Trophoblast cell (in vitro differentiated cells and primary cell): ENCODE measurements around the gene ARMH2.
"Not testable (repeated sequence)": the region's sequence is repeated elsewhere in the genome, so short reads cannot be mapped to it uniquely, and the experiment has no call there.

Experiments used
- DNase-seq, 2 donors: peaks; one replicate each; pipeline ENCODE4 v3.0.0-alpha.2; 2016
- H2AFZ ChIP-seq: 2 replicates; pipeline ENCODE4 v1.6.1; 2013; ENCODE audit warnings: low read length, moderate library complexity, mild to moderate bottlenecking; ENCODE audit not compliant: insufficient read depth, poor library complexity
- H2AK5ac ChIP-seq: 2 replicates; pipeline ENCODE4 v1.6.1; 2013; ENCODE audit warnings: mild to moderate bottlenecking, low read length
- H2BK120ac ChIP-seq: 2 replicates; pipeline ENCODE4 v1.6.1; 2013; ENCODE audit warnings: low read length, mild to moderate bottlenecking, moderate library complexity; ENCODE audit not compliant: insufficient read depth, poor library complexity
- H2BK12ac ChIP-seq: 2 replicates; pipeline ENCODE4 v1.6.1; 2013; ENCODE audit warnings: mild to moderate bottlenecking, low read length, moderate library complexity
- H2BK5ac ChIP-seq: 2 replicates; pipeline ENCODE4 v1.6.1; 2013; ENCODE audit warnings: low read length, low read depth, moderate library complexity, mild to moderate bottlenecking; ENCODE audit not compliant: poor library complexity
- H3K14ac ChIP-seq: 2 replicates; pipeline ENCODE4 v1.6.1; 2013; ENCODE audit warnings: mild to moderate bottlenecking, low read length
- H3K18ac ChIP-seq: 2 replicates; pipeline ENCODE4 v1.6.1; 2013; ENCODE audit warnings: mild to moderate bottlenecking, low read length
- H3K23ac ChIP-seq: 2 replicates; pipeline ENCODE4 v1.6.1; 2013; ENCODE audit warnings: low read length
- H3K27ac ChIP-seq: 2 replicates; pipeline ENCODE4 v1.5.1; 2013; ENCODE audit warnings: low read depth, mild to moderate bottlenecking, inconsistent platforms, low read length, moderate library complexity
- H3K27me3 ChIP-seq: 2 replicates; pipeline ENCODE4 v1.6.1; 2013; ENCODE audit warnings: inconsistent platforms, mild to moderate bottlenecking, low read length, moderate library complexity; ENCODE audit not compliant: insufficient read depth
- H3K36me3 ChIP-seq, 2 experiments: 1 replicate in 1 of 2; 2 replicates in 1 of 2; pipeline ENCODE4 v1.6.1; 2013; ENCODE audit warnings: low read length in 2 of 2, mild to moderate bottlenecking in 2 of 2, moderate library complexity in 1 of 2; ENCODE audit not compliant: insufficient read depth in 2 of 2, control insufficient read depth in 1 of 2
- H3K4ac ChIP-seq: 2 replicates; pipeline ENCODE4 v1.6.1; 2013; ENCODE audit warnings: low read depth, mild to moderate bottlenecking, low read length, moderate library complexity
- H3K4me1 ChIP-seq, 2 experiments: 1 replicate in 1 of 2; 2 replicates in 1 of 2; pipeline ENCODE4 v1.6.1; 2013; ENCODE audit warnings: low read length in 2 of 2, mild to moderate bottlenecking in 2 of 2, moderate library complexity in 1 of 2; ENCODE audit not compliant: insufficient read depth in 2 of 2, control insufficient read depth in 1 of 2
- H3K4me2 ChIP-seq: 2 replicates; pipeline ENCODE4 v1.6.1; 2013; ENCODE audit warnings: inconsistent platforms, mild to moderate bottlenecking, low read length, moderate library complexity
- H3K4me3 ChIP-seq: 2 replicates; pipeline ENCODE4 v1.5.1; 2013; ENCODE audit warnings: mild to moderate bottlenecking, low read depth, low read length, inconsistent platforms
- H3K79me1 ChIP-seq: one replicate; pipeline ENCODE4 v1.6.1; 2013; ENCODE audit warnings: low read length
- H3K79me2 ChIP-seq: 2 replicates; pipeline ENCODE4 v1.6.1; 2013; ENCODE audit warnings: low read length, mild to moderate bottlenecking; ENCODE audit not compliant: control insufficient read depth, insufficient read depth, poor library complexity
- H3K9ac ChIP-seq: 2 replicates; pipeline ENCODE4 v1.6.1; 2013; ENCODE audit warnings: mild to moderate bottlenecking, low read length
- H3K9me3 ChIP-seq: 2 replicates; pipeline ENCODE4 v1.6.1; 2013; ENCODE audit warnings: low read depth, mild to moderate bottlenecking, control low read depth, inconsistent platforms, low read length; ENCODE audit not compliant: insufficient read depth
- H4K12ac ChIP-seq: 2 replicates; pipeline ENCODE4 v1.6.1; 2013; ENCODE audit warnings: low read depth, mild to moderate bottlenecking, low read length, moderate library complexity
- H4K8ac ChIP-seq: 2 replicates; pipeline ENCODE4 v1.6.1; 2013; ENCODE audit warnings: low read depth, mild to moderate bottlenecking, low read length, moderate library complexity
- H4K91ac ChIP-seq: one replicate; pipeline ENCODE4 v1.6.1; 2013; ENCODE audit warnings: low read depth, mild to moderate bottlenecking, low read length, moderate library complexity
- WGBS: extraction: QIAGEN DNeasy Blood & Tissue Kit; methylation state at CpG from one replicate; pipeline ENCODE4 v1.1.7; 2013; ENCODE audit warnings: missing lambda C conversion rate; ENCODE audit not compliant: insufficient read length, insufficient coverage; ENCODE audit errors: extremely low coverage; 5-methylcytosine and 5-hydroxymethylcytosine counted together

Gene ARMH2

GRCh38 chr6:24754378-24754777, 44.3 kb downstream of the ARMH2 start:
- not testable (repeated sequence) for H3K4me1 ChIP-seq

GRCh38 chr6:24753545-24753944, 45.2 kb downstream of the ARMH2 start:
- Histone ChIP-seq H2AK5ac (no peak overlapping the region), H2BK5ac (no peak overlapping the region), H3K18ac (no peak overlapping the region), H3K9ac (no peak overlapping the region), H2BK12ac (no peak overlapping the region), H2AFZ (no peak overlapping the region), H2BK120ac (no peak overlapping the region), H3K9me3 (no peaks in the 10 kb centered on the region), H4K12ac (no peak overlapping the region), H3K27ac (no peak overlapping the region), H4K91ac (no peak overlapping the region), H3K27me3 (no peaks in the 10 kb centered on the region), H3K23ac (no peak overlapping the region), H3K4ac (no peak overlapping the region), H3K79me1 (no peaks in the 10 kb centered on the region), H3K14ac (no peak overlapping the region), H3K4me3 (no peak overlapping the region), H3K4me2 (no peak overlapping the region), H3K4me1 (no peaks in the 10 kb centered on the region), H3K79me2 (no peaks in the 10 kb centered on the region), H4K8ac (no peak overlapping the region), H3K36me3 (no peaks in the 10 kb centered on the region)
- DNase-seq, result no peak
- WGBS, result no CpG with 5 or more reads among the region's 2 CpGs

More at GRCh38 chr6:24754378-24754777, 44.3 kb downstream of the ARMH2 start:
- not testable (repeated sequence) for H3K14ac ChIP-seq, H3K23ac ChIP-seq, H3K4ac ChIP-seq, DNase-seq, H3K36me3 ChIP-seq, H3K9me3 ChIP-seq, H3K9ac ChIP-seq, H2AFZ ChIP-seq, H2BK5ac ChIP-seq, H3K18ac ChIP-seq, H4K91ac ChIP-seq, H2BK12ac ChIP-seq, H3K79me2 ChIP-seq, H4K12ac ChIP-seq, H3K27me3 ChIP-seq, H3K79me1 ChIP-seq, H3K4me3 ChIP-seq, H3K27ac ChIP-seq, H2BK120ac ChIP-seq, H2AK5ac ChIP-seq, H3K4me2 ChIP-seq, H4K8ac ChIP-seq
- no CpG with 5 or more reads among the region's 4 CpGs for WGBS

- H2AFZ ChIP-seq, result no peak overlapping the region
- no CpG with 5 or more reads among the region's 1 CpG for WGBS
- H4K12ac ChIP-seq, result no peak overlapping the region
- H4K91ac ChIP-seq, result no peak overlapping the region
- H3K4me2 ChIP-seq, result no peak overlapping the region
- no peaks in the 10 kb centered on the region for H3K9me3 ChIP-seq
- H2BK120ac ChIP-seq, result no peak overlapping the region
- H2BK5ac ChIP-seq, result no peak overlapping the region
- H3K4ac ChIP-seq, result no peak overlapping the region
- no peak overlapping the region for H3K18ac ChIP-seq
- H2BK12ac ChIP-seq, result no peak overlapping the region
- H3K14ac ChIP-seq, result no peak overlapping the region
- no peak overlapping the region for H2AK5ac ChIP-seq
- H3K9ac ChIP-seq, result no peak overlapping the region
- H3K4me1 ChIP-seq, result no peaks in the 10 kb centered on the region
- no peak overlapping the region for H3K4me3 ChIP-seq
- no peaks in the 10 kb centered on the region for H3K27me3 ChIP-seq
- H3K36me3 ChIP-seq, result no peaks in the 10 kb centered on the region
- peak; percentile 48 to 69 for DNase-seq
- no peak overlapping the region for H3K27ac ChIP-seq
- no peaks in the 10 kb centered on the region for H3K79me1 ChIP-seq
- H3K79me2 ChIP-seq, result no peaks in the 10 kb centered on the region
- H4K8ac ChIP-seq, result no peak overlapping the region
- H3K23ac ChIP-seq, result no peak overlapping the region
Observed at GRCh38 chr6:24752917-24753492, 45.7 kb downstream of the ARMH2 start.

GRCh38 chr6:24752503-24752902, 46.2 kb downstream of the ARMH2 start:
- H3K27me3 ChIP-seq, result no peaks in the 10 kb centered on the region
- H3K36me3 ChIP-seq, result no peaks in the 10 kb centered on the region
- no peak overlapping the region for H3K4ac ChIP-seq
- no peak overlapping the region for H2BK12ac ChIP-seq
- no peak overlapping the region for H2BK120ac ChIP-seq
- H3K4me2 ChIP-seq, result no peak overlapping the region
- H3K9me3 ChIP-seq, result no peaks in the 10 kb centered on the region
- no peaks in the 10 kb centered on the region for H3K79me2 ChIP-seq
- H3K9ac ChIP-seq, result no peak overlapping the region
- no peaks in the 10 kb centered on the region for H3K4me1 ChIP-seq
- H4K12ac ChIP-seq, result no peak overlapping the region
- H3K18ac ChIP-seq, result no peak overlapping the region
- H3K27ac ChIP-seq, result no peak overlapping the region
- no peak overlapping the region for H4K91ac ChIP-seq
- H4K8ac ChIP-seq, result no peak overlapping the region
- no peak overlapping the region for H2BK5ac ChIP-seq
- no peak overlapping the region for H3K14ac ChIP-seq
- no peak overlapping the region for H2AFZ ChIP-seq
- H3K79me1 ChIP-seq, result no peaks in the 10 kb centered on the region
- no CpG with 5 or more reads among the region's 2 CpGs for WGBS
- H2AK5ac ChIP-seq, result no peak overlapping the region
- no peak overlapping the region for H3K23ac ChIP-seq
- DNase-seq, result no peak
- H3K4me3 ChIP-seq, result no peak overlapping the region
